ENCODE data around the gene SMIM38. TPM values are rescaled to one million over a fixed set of nuclear protein-coding genes. Genes with fewer than 3 reads are reported as not detected.

Gene SMIM38
- total RNA-seq, 1 donor from 2014 or later, result 2.2 TPM

DNA sequence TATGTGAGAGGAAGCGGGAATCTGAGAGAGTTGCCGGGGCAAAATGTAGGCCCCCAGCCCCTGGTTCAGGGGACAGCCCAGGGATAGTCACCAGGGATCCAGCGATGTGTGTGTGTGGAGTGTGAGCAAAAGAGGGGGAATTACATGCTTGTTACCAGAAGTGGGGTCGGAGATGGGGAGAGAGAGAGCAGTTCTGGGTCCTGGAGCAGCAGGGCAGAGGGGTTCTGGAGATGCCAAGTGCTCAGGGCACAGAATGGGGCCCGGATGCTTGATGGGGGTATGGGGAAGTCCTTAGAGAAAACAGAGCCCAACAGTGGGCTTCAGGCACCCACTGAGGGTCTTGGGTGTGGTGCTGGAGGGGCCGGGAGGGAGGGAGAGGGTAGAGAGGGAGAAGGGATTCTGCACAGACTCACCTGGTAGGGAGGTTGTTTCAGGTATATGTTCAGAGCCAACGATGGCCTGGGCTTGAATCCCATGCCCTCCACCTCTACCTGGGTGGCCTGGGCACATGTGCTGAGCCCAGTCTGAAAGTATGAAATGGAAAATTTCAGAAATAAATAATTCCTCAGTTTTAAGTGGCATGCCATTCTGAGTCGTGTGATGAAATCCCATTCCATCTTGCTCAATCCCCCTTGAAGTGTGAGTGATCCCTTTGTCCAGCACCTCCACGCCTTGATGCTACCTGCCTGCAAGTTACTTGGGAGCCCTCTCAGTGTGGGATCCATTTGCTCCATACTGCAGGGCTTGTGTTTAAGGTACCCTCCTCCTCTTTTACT is 12.4 kb downstream of the SMIM38 start:
- ATAC-seq (no peak), DNase-seq (ENCODE audit: low spot score) (no peak)
- intact Hi-C loops (cut with DNase I), result no loop called here

DNA sequence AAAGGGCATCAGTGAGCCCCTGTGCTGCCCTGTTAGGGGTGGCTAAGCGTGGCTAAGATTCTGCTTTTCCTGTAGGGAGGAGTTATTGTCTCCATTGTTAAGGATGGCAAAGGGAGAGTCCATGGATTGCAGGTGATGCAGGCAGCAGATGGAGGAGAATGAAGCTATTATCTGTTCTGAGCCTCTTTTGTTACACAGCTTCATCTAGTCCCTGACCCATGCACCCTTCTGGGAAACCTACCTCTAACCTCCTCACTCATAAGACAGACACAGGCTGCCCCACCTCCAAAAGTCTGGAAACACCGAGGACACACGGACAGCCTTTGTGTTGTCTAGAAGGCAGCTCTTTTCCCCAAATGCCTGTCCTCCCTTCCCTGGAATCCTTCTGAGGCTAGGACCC is 13.7 kb downstream of the SMIM38 start:
- ATAC-seq, result no peak
- no peak for DNase-seq (ENCODE audit: low spot score)
- intact Hi-C loops (cut with DNase I), result no loop called here

DNA sequence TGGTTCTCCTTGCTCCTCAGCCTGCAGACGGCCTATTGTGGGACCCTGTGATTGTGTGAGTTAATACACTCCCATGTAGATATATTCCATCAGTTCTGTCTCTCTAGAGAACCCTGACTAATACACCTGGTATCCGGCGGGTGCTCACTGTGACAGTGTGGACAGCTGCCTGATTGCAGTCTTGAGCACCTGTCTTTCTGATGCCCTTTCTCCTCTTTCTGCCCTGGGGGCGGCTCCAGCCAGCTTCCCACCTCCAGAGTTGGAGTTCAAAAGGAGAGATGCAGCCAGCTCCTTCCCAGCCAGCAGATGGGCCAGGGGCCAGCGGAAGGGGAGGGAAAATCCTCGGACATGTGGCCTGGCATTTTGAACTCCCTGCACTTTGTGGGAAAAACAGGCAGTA is 15.0 kb downstream of the SMIM38 start:
- ATAC-seq, result no peak
- no peak for DNase-seq (ENCODE audit: low spot score)
- intact Hi-C loops (cut with DNase I), result no loop called here

DNA sequence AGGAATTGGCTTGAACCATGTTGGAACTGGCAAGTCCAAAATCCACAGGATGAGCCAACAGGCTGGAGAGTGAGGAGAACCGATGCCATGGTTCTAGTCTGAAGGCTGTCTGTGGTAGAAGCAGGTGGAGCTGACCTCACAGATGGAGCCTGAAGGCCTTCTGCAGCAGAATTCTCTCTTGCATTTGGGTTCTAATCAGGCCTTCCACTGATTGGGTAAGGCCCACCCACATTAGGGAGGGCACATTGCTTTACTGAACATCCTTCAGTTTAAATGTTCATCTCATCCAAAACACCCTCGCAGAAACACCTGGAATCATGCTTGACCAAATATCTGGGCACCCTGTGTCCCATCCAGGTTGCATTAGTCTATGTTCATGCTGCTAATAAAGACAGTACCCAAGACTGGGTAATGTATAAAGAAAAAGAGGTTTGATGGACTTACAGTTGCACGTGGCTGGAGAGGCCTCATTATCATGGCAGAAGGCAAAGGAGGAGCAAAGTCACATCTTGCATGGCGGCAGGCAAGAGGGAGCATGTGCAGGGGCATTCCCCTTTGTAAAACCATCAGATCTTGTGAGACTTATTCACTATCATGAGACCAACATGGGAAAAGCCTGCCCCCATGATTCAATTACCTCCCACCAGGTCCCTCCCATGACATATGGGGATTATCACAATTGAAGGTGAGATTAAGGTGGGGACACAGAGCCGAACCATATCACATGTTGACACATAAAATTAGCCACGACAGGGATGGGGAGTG is 15.9 kb downstream of the SMIM38 start:
- no peak for DNase-seq (ENCODE audit: low spot score)
- intact Hi-C loops (cut with DNase I), result no loop called here
- no peak for ATAC-seq

DNA sequence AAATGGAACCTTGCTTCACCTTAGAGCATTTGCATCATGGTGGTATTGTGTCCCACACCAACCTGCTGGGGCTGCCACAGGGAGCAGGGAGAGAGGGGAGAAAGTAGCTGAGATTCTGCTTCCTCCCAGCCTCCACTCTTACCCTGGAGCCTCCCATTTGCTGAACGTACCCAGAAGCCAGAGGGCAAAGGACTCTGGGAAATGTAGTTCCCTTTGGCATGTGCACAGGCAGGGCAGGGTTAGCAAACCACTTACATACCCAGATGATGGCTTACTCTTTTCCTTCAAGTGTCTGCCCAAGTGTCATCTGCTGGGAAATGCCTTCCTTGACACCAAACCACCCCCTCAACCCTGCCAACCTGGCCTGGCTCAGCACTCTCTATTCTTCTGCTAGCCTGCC is 16.9 kb downstream of the SMIM38 start:
- intact Hi-C loops (cut with DNase I), result no loop called here
- DNase-seq (ENCODE audit: low spot score) (no peak), ATAC-seq (no peak)

DNA sequence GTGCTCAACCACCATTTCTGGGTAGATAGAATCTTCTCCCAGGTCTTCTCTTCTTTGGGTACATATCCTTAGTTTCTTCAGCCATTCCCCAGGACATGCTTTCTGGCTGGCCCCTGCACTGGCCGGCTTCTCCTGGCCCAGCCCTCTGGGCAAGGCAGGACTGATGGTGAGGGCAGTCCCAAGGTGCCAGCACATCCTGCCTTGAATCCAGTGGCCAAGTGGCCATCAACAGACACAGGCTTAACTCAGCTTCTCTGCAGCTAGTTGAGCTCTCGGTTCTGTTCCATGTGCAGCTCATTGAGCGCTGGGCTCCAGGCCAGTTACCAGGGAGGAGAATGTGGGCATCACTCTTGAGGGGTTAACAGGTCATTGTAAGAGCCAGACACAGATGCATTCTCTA is 17.6 kb downstream of the SMIM38 start:
- intact Hi-C loops (cut with DNase I), result no loop called here
- ATAC-seq, result no peak
- no peak for DNase-seq (ENCODE audit: low spot score)

DNA sequence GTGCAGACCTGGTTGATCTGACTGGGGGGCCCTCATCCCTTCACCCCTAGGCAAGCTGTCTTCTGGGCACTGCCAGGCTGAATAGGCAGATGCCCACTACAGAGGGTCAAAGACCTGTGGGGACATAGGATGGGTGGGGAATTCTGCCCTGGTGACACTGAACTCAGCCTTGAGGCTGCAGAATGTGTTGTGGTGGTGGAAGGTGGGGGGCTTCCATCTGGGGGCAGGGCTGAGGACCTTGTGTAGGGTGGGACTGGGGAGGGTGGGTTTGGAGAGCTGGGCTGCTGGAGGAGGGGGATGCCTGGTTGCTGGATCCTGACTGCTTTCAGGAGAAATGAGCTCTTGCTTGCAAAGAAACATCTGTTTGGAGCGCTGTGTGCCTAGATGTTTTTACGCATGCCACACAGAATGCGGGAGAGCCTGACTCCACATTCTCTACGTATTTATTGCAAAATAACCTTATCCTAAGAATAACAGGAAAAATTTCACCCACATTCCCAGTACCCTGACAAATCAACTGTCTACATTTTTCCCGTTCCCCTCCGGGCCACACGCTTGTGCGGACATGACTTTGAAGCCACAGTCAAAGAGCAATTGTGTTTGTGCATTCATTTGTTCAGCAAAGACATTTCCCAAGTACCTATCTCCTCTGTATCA is 18.3 kb downstream of the SMIM38 start:
- ATAC-seq (no peak), DNase-seq (ENCODE audit: low spot score) (no peak)
- intact Hi-C loops (cut with DNase I), result no loop called here

DNA sequence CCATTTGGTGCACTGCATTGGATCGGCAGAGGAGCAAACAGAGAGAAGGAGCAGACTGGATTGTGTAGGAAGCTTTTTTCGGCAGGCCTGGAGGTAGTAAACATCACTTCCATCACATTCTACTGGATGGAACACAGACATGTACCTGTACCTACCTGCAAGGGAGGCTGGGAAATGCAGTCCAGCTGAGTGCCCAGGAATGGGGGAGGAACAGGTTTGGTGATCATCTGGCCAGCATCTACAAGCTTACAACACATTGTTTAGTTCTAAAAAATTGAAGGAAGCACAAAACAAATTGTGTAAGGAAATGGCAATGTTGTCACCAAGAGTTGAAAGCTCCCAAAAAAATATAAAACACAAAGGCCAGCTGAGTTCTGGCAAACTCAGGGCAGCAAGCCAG is 19.1 kb downstream of the SMIM38 start:
- no peak for DNase-seq (ENCODE audit: low spot score)
- ATAC-seq, result no peak
- intact Hi-C loops (cut with DNase I), result loop anchor here (1.0 kb wide), 1 partner anchor 48 kb away; no protein-coding TSS in a partner anchor

DNA sequence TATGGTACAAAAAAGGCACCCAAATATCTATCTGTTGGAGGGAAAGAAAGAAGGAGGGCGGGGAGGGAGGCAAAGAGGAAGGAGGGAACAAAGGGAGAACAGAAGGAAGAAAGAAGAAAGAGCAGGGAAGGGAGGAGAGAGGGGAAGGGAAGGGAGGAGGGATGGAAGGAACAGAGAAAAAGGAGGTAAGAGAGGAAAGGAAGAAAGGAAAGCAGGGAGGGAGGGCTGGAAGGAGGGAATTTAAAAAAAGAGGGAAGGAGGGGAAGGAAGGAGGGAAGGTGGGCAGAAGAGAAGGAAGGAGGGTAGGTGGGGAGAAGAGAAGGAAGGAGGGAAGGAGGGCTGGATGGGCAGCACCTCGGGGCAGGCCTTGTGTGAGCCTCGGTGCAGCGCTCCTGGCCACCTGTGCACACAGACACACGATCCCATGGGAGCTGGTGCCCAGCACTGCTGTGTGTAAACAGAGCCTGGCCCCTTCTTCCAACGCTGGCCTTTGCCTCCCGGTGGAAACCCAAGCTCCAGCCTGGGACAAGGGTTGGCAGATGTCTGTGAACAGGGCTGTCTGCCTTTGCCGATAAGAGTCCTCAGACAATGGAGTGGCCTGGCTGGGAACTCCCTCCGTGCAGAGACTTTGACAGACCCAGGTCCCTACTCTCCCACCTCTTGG is 23.2 kb downstream of the SMIM38 start:
- intact Hi-C loops (cut with DNase I), result no loop called here
- ATAC-seq (no peak), DNase-seq (ENCODE audit: low spot score) (no peak)

DNA sequence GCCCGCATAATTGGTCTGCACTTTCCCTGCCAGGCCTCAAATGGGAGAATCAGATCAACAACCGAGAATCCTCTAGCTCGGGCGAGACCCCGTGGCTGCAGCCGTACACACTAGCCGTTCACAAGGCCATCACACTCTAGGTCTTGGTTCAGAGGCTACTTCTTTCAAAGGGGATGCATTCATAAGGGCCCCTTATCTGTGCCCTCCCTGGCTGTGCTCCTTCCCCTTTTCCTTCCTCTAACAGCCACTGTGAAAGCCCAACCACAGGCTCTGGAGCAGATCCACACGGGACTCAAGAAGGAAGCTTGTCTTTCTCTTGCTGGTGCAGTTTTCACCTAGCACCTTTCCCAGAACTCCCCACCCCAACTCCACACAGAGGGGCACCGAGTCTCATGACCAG is 24.5 kb downstream of the SMIM38 start:
- no peak for ATAC-seq
- no peak for DNase-seq (ENCODE audit: low spot score)

DNA sequence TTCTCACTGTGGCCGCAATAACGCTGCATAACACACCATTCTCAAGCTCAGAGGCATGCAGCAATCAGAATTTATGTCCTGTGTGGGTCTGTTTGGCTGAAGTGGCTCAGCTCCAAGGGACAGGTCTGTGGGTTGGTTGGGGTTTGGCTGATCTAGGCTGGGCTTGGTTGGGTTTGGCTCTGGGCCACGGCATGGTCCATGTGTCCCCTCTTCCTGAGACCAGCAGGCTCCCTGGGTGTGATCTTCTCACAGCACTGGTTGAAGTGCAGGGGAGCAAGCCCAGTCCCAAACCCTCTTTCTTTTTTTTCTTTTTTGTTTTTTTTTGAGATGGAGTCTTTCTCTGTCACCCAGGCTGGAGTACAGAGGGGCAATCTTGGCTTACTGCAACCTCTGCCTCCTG is 25.0 kb downstream of the SMIM38 start:
- no peak for DNase-seq (ENCODE audit: low spot score)
- ATAC-seq, result no peak
- intact Hi-C loops (cut with DNase I), result no loop called here

More for the DNA sequence above, 24.5 kb downstream of the SMIM38 start:
- intact Hi-C loops (cut with DNase I), result no loop called here

DNA sequence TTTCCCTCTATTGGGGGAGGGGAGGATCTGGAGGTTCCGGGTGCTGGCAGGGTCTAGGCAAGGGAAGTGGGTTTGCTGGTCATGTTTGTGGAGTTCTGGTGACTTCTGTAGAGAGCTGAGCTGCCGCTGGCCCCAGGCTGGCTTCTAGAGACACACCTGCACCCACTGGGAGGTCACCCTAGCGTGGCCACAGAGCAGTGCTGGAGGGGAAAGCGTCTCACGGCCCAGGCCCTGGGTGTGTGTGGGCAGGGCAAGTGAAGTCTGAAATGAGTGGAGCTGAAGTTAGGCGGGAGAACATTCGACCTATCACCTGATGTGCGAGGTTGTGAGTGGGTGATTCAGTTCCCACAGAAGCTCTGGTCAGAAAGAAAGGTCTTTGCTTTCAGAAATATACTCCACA is 27.9 kb downstream of the SMIM38 start:
- intact Hi-C loops (cut with DNase I), result no loop called here
- DNase-seq (ENCODE audit: low spot score) (no peak), ATAC-seq (no peak)

DNA sequence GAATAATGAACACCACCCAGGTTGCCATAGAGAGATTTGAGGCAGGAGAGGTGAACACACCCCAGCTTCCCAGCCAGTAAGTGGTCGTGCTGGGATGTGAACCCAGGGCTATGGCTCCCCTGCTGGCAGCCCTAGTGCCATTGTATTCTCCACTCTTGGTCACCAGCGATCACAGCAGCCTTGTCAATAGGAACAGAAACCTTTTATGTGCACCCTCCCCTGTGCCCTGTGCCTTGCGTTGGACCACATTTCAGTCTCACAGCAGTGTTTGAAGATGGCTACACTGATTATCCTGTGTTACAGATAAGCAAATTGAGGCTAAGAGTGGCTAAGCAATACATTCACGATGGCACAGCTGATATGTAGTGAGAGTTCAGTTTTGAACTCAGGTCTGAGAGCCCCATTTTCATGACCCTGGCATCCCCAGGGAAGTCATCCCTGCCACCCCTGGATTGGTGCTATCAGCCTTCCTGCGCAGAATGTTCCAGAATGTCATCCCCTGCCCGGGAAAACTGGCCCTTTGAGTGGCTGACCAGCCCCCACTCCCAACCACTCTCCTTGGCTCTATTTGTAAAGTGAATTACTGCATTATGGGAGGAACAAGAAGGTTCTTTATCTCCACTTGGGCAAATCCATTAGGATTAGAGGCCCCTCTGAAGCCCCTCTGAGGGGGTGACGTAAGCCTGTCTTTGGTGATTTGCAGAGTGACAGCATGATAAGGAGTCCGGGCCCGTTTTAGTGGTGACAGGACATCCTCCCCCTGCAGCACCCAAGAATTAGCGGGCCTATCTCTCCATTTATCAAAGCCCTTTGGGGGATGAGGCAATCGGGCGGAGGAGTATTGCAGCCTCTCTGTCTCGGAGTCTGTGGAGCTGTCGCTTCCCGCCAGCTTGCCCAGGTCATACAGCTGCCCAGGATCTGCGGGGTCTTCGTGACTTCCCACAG is 30.9 kb downstream of the SMIM38 start:
- intact Hi-C loops (cut with DNase I), result no loop called here
- DNase-seq (ENCODE audit: low spot score), result no peak
- ATAC-seq, result no peak

DNA sequence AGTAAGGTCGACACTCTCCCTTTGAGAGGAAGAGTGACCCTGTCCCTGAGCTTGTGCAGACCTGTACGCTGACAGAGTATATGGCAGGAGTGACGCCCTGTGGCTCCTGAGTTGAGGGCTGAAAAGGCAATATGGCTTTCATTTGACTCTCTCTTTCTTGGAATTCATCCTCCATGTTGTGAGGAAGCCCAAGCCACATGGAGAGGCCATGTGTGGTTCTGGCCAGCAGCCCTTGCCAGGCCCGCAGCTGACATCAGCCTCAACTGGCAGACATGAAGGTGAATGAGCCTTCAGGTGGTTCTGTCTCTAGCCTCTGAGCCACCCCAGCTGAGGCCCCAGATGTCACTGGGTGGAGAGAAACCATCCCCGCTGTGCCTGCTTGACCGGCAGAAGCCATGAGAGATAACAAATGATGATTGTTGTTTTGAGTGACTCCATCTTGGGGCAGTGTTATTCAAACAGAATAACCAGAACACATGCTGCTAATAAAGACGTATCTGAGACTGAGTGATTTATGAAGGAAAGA is 31.9 kb downstream of the SMIM38 start:
- ATAC-seq, result no peak
- intact Hi-C loops (cut with DNase I), result no loop called here
- no peak for DNase-seq (ENCODE audit: low spot score)

DNA sequence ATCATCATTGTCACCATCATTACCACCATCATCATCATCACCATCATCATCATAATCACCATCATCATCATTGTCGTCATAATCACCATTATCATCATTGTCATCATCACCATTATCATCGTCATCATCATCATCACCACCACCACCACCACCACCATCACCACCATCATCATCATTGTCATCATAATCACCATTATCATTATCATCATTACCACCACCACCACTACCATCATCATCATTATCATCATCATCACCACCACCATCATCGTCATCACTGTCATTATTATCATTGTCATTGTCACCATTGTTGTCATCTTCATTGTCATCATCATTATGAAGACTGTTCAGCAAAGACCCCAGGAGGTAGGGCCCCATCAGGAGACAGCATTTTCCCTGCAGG is 33.3 kb downstream of the SMIM38 start:
- no peak for DNase-seq (ENCODE audit: low spot score)
- intact Hi-C loops (cut with DNase I), result no loop called here
- ATAC-seq, result no peak

DNA sequence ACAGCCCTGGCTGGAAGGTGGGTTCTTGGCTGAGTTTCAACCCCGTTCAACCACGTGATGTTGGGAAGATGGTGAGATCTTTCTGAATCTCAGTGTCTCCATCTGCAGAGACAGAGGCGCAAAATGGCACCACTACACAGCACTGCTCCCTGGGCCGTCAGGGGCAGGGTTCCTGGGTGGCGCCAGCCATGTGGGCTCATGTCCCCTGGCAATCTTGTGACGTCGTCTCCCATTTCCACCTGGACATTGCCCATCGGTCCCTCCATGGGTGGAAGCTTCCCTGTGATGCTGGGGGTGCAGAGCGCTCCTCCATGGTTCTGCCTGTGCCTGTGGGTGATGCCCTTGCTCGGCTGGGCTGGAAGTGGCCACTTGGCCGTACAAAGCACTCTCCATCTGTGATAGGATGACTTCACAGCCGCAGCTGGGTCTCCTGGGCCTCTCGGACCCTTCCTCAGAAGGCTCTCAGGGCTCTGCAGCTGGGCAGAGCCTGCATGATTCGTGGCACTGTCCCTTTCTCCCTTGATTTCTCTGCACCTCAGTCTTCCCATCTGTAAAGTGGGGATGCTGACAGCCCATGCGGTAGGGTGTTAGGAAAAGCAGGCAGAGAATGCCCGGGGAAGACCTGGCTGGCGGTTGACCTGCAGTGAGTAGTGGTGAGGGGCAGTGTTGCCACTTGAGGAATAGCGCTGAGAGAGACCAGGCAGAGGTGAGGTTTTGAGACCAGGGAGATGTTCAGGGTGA is 35.2 kb downstream of the SMIM38 start:
- DNase-seq (ENCODE audit: low spot score) (no peak), ATAC-seq (no peak)
- intact Hi-C loops (cut with DNase I), result loop anchor here (2.0 kb wide), 1 partner anchor 76 kb away; no protein-coding TSS in a partner anchor

DNA sequence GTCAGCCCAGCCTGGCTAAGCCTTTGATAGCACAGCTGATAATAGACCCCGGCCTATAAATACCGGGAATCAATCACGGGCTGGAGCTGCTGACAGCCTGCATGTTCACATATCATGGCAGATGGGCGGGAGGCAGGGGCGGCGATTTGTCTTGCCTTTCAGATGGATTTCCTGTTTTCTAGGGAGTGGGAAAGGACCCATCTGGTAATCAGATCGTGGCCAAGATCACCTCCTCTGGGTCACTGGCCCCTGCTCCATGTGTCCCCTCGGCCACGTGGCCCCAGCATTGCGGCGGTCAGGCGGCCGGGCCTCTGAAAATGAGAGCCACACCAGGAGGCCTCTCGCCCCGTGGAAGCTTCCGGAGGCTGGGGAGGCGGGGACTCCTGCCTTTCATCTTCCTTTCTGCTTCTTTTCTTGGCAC is 36.6 kb downstream of the SMIM38 start:
- DNase-seq (ENCODE audit: low spot score) (no peak), ATAC-seq (no peak)
- intact Hi-C loops (cut with DNase I), result no loop called here

DNA sequence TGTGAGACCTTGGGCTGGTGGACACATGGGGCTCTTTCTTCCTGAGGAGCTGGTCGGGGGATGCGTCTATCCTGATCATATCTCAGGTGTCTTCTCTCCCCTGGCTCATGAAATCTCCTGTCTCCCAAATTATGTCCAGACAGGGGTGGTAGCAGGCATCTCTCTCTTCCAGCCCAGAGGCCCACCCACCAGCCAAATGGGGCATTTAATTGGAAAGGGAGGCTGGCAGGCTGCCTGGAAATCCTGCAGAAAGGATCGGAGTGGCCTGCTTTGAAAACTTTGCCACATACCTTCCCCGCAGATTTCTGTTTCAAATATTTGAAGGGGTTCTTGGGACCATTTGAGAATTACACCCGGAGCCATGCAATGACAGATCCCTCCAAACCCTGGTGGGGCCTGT is 37.4 kb downstream of the SMIM38 start:
- ATAC-seq, result no peak
- intact Hi-C loops (cut with DNase I), result no loop called here
- no peak for DNase-seq (ENCODE audit: low spot score)

All from sciatic nerve (tissue), 2 donors.